ENCODE results near the gene RPS29. TPM values are rescaled to one million over a fixed set of nuclear protein-coding genes. Genes with fewer than 3 reads are reported as not detected.

The RPS29 gene
- total and polyA plus RNA-seq, 2 of the 13 experiments (the other 11 are each of a cell fraction or from before 2014, with no cell fraction given) = 4,303 to 8,215 TPM

DNA sequence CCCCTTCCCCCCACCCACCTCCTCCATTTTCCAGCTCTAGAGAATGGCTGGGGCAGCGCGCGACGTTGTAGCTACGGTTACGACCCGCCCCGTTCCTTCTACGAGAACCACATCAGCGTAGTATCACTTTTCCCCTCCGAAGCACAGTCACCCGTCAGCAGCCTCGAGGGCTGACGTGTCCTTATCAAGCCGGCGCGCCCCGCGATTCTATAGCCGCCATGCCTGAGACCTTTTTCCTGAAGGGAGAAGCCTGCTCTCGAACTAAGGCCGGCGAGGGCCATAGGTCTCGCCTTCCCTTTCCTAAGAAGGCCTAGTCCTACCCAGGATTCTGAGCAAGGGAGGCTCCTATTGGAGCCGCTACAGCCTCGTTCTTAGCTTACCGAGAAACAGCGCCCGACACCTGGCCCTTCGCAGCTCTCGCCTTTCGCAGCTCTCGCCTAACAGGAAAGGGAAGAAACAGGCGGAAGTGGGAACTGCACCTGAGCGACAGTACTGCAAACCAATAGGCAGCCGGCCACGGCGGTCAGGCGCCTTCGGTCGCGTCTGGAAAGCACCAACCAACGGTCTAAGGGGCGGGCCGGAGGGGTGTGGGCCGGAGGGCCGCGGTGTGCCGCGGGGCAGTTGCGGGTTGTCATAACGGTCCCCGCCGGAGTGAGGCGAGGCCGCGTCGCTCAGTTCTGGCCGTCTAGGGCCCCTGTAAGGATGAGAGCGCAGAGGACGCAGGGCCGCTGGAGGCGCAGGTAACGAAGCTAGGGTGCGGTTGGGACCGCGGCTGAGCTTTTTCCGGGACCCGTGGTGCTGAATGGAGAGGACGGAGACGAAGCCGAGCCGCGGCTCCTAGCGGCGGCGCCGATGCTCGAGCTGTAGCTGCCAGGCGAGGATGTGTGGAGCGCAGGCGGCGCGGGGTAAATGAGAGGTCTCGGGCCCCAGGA is 34.3 kb upstream of the RPS29 start, which contains the start of the genes MGAT2 and RPL36AL (continued):
- TF ChIP-seq THAP8 (CRISPR knock-in tag; IDR thresholded peaks at IDR 0.05; ENCODE audit: borderline replicate concordance) (no peak), NBN (conservative IDR thresholded peaks at IDR 0.05) (no peak), ZNF891 (CRISPR knock-in tag; IDR thresholded peaks at IDR 0.05) (no peak), KDM3A (CRISPR knock-in tag; IDR thresholded peaks at IDR 0.05; ENCODE audit: low read depth) (peak; percentile 58; the same call in 1 of the 2 replicates), DNMT1 (CRISPR knock-in tag; IDR thresholded peaks at IDR 0.05) (no peak; the same call in 1 of the 2 replicates), SOX6 (IDR thresholded peaks at IDR 0.05) (no peak), SOX6 (CRISPR knock-in tag; IDR thresholded peaks at IDR 0.05) (no peak; the same call in 1 of the 2 replicates), SETDB1 (CRISPR knock-in tag; IDR thresholded peaks at IDR 0.05; ENCODE audit: borderline replicate concordance) (no peak), ZNF83 (CRISPR knock-in tag; IDR thresholded peaks at IDR 0.05; ENCODE audit: borderline replicate concordance) (peak; percentile 70; the same call in 1 of the 2 replicates), RBFOX2 (IDR thresholded peaks at IDR 0.05; ENCODE audit: low read depth, low read length) (peak; percentile 92), U2AF2 (IDR thresholded peaks at IDR 0.05; ENCODE audit: low read depth, low read length) (no peak), CBFB (CRISPR knock-in tag; IDR thresholded peaks at IDR 0.05) (peak; percentile 59; the same call in 1 of the 2 replicates), MIXL1 (CRISPR knock-in tag; IDR thresholded peaks at IDR 0.05) (no peak; the same call in 1 of the 2 replicates), MED1 (CRISPR knock-in tag; IDR thresholded peaks at IDR 0.05) (peak; percentile 72), HDAC2 (CRISPR knock-in tag; IDR thresholded peaks at IDR 0.05) (peak; percentile 15; the same call in 1 of the 2 replicates), ZNF430 (CRISPR knock-in tag; IDR thresholded peaks at IDR 0.05) (peak; percentile 56; the same call in 1 of the 2 replicates), ZNF556 (CRISPR knock-in tag; IDR thresholded peaks at IDR 0.05; ENCODE audit: borderline replicate concordance) (no peak), NPAS2 (CRISPR knock-in tag; IDR thresholded peaks at IDR 0.05; ENCODE audit: borderline replicate concordance) (no peak), FOXJ3 (CRISPR knock-in tag; IDR thresholded peaks at IDR 0.05; ENCODE audit: borderline replicate concordance) (no peak), HHEX (CRISPR knock-in tag; IDR thresholded peaks at IDR 0.05) (no peak), NFKB2 (CRISPR knock-in tag; IDR thresholded peaks at IDR 0.05; ENCODE audit: borderline replicate concordance) (peak; percentile 74; the same call in 1 of the 2 replicates), HNF4A (CRISPR knock-in tag; IDR thresholded peaks at IDR 0.05) (0 out of 2 replicates have a peak, but pooled peaks have one; percentile 24), ZNF101 (CRISPR knock-in tag; IDR thresholded peaks at IDR 0.05; ENCODE audit: borderline replicate concordance, low read depth) (no peak), EZH2 (conservative IDR thresholded peaks at IDR 0.05; ENCODE audit: low read depth, low read length) (no peak), ZNF710 (CRISPR knock-in tag; IDR thresholded peaks at IDR 0.05; ENCODE audit: borderline replicate concordance) (peak; percentile 53; the same call in 1 of the 2 replicates), ZNF547 (CRISPR knock-in tag; IDR thresholded peaks at IDR 0.05) (peak; percentile 68; the same call in 1 of the 2 replicates), RFX3 (CRISPR knock-in tag; IDR thresholded peaks at IDR 0.05) (no peak), DDIT3 (CRISPR knock-in tag; IDR thresholded peaks at IDR 0.05) (no peak)
- TF ChIP-seq, protein P1, sequence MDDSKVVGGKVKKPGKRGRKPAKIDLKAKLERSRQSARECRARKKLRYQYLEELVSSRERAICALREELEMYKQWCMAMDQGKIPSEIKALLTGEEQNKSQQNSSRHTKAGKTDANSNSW (CRISPR knock-in tag; IDR thresholded peaks at IDR 0.05; ENCODE audit: borderline replicate concordance) = peak; percentile 66; the same call in 1 of the 2 replicates
